Endothelial cell of umbilical vein (primary cell): Measurements from ENCODE around the gene STAC2.

ENCODE experiments used
- CTCF ChIP-seq, 2 donors: IDR thresholded peaks; 1 replicate in 1 of 2; 2 replicates in 1 of 2; pipeline ENCODE4 v1.5.1; 2011; ENCODE audit warnings: low read length in 2 of 2, mild to moderate bottlenecking in 2 of 2, moderate library complexity in 2 of 2, control low read depth in 1 of 2, inconsistent platforms in 1 of 2, low read depth in 1 of 2; ENCODE audit not compliant: insufficient read depth in 1 of 2; ENCODE audit errors: extremely low read depth in 1 of 2
- EZH2 ChIP-seq: IDR thresholded peaks from 2 replicates; pipeline ENCODE4 v1.6.1; 2012; ENCODE audit warnings: borderline replicate concordance, low read depth, mild to moderate bottlenecking, moderate library complexity, low read length, inconsistent platforms; ENCODE audit not compliant: severe bottlenecking
- FOS ChIP-seq: IDR thresholded peaks from 2 replicates; pipeline ENCODE4 v1.6.1; 2011; ENCODE audit warnings: mild to moderate bottlenecking, low read length, moderate library complexity, borderline replicate concordance; ENCODE audit not compliant: insufficient read depth
- GATA2 ChIP-seq: IDR thresholded peaks from 2 replicates; pipeline ENCODE4 v1.7.0; 2011; ENCODE audit warnings: low read depth, mild to moderate bottlenecking, moderate library complexity, mixed read lengths, low read length; ENCODE audit not compliant: insufficient read length, insufficient read depth
- JUN ChIP-seq: IDR thresholded peaks from 2 replicates; pipeline ENCODE4 v1.6.1; 2011; ENCODE audit warnings: borderline replicate concordance, low read depth; ENCODE audit not compliant: insufficient read length, insufficient read depth
- MAX ChIP-seq: IDR thresholded peaks from 2 replicates; pipeline ENCODE4 v1.6.1; 2011; ENCODE audit not compliant: insufficient read depth, insufficient read length
- MYC ChIP-seq: IDR thresholded peaks from one replicate; pipeline ENCODE4 v1.6.1; 2011; ENCODE audit warnings: mild to moderate bottlenecking, low read depth, low read length
- POLR2A ChIP-seq: IDR thresholded peaks from 2 replicates; pipeline ENCODE4 v1.6.1; 2012; ENCODE audit warnings: low read depth, mild to moderate bottlenecking, control low read depth, low read length
- POLR2AphosphoS5 ChIP-seq: IDR thresholded peaks from 2 replicates; pipeline ENCODE4 v1.6.1; 2012; ENCODE audit warnings: low read depth, mild to moderate bottlenecking, control low read depth, low read length, moderate library complexity; ENCODE audit not compliant: insufficient read depth

- TF ChIP-seq POLR2A = no peak
- TF ChIP-seq CTCF (IDR thresholded peaks at IDR 0.05; ENCODE audit: extremely low read depth in 1 of 2, insufficient read depth in 1 of 2, low read depth in 1 of 2, low read length in 2 of 2) = no peak
- TF ChIP-seq POLR2AphosphoS5 = no peak
- TF ChIP-seq EZH2 = no peak
- TF ChIP-seq JUN = no peak
- no peak for TF ChIP-seq MYC
- no peak for TF ChIP-seq MAX
- no peak for TF ChIP-seq FOS
- no peak for TF ChIP-seq GATA2
Observed at GRCh38 chr17:39252788-39253460, 27.2 kb upstream of the STAC2 start.
